Epithelial cell of proximal tubule (primary cell): ENCODE data around the gene ITGA6. TPM values are rescaled to one million over a fixed set of nuclear protein-coding genes. Genes with fewer than 3 reads are reported as not detected.
A peak's percentile ranks its signal among the peaks of the same experiment; 100 is the strongest.

Experiments used
- DNase-seq: peaks from one replicate; pipeline ENCODE4 v3.0.0-alpha.2; 2011; ENCODE audit warnings: low read depth
- H3K4me3 ChIP-seq: 2 replicates; pipeline ENCODE4 v1.5.1; 2011; ENCODE audit warnings: low read depth, mild to moderate bottlenecking, low read length
- total RNA-seq: library from RNA; depleted of rRNA; stranded (reverse); fragments of >200 nt; gene quantifications from 2 replicates; pipeline ENCODE4 v1.2.3, GENCODE V29; 2015
- TF ChIP-seq, protein P1 (sequence below): conservative IDR thresholded peaks from 2 replicates; pipeline ENCODE4 v1.5.1; 2012; ENCODE audit warnings: low read depth, mild to moderate bottlenecking, low read length

The ITGA6 gene
- total RNA-seq, 1 donor from 2014 or later = 100 TPM

DNA sequence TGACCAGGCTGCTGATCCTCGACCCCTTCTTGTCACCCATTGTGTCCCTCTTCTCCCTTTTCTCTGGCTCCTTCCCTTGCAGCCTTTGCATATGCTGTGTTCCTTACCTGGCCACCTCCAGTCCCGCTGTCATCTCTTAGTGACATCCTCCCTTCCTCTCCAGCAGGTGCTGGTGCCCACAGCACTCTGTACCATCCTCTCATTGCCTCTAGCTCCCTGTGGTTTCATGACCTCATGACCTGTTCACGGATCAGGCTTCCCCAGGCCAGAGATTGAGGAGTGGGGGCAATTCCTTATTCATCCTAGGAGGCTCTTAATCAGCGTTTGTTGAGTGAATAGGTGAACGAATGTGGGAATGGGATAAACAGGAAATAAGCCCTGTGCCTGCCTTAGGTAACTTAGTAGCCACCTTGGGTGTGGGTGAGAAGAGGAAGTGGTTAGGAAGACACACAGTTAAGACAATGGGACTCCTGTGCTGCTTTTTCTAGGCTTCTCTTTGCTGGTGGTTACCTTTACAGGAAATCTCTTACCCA lies 35.5 kb downstream of the ITGA6 start:
- TF ChIP-seq, protein P1, sequence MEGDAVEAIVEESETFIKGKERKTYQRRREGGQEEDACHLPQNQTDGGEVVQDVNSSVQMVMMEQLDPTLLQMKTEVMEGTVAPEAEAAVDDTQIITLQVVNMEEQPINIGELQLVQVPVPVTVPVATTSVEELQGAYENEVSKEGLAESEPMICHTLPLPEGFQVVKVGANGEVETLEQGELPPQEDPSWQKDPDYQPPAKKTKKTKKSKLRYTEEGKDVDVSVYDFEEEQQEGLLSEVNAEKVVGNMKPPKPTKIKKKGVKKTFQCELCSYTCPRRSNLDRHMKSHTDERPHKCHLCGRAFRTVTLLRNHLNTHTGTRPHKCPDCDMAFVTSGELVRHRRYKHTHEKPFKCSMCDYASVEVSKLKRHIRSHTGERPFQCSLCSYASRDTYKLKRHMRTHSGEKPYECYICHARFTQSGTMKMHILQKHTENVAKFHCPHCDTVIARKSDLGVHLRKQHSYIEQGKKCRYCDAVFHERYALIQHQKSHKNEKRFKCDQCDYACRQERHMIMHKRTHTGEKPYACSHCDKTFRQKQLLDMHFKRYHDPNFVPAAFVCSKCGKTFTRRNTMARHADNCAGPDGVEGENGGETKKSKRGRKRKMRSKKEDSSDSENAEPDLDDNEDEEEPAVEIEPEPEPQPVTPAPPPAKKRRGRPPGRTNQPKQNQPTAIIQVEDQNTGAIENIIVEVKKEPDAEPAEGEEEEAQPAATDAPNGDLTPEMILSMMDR = no peak
- DNase-seq = no peak
- H3K4me3 ChIP-seq = no peak overlapping the region

GRCh38 chr2:172464400-172465129 lies 37.2 kb downstream of the ITGA6 start:
- DNase-seq = no peak
- TF ChIP-seq, protein P1 = no peak
- no peak overlapping the region for H3K4me3 ChIP-seq

DNA sequence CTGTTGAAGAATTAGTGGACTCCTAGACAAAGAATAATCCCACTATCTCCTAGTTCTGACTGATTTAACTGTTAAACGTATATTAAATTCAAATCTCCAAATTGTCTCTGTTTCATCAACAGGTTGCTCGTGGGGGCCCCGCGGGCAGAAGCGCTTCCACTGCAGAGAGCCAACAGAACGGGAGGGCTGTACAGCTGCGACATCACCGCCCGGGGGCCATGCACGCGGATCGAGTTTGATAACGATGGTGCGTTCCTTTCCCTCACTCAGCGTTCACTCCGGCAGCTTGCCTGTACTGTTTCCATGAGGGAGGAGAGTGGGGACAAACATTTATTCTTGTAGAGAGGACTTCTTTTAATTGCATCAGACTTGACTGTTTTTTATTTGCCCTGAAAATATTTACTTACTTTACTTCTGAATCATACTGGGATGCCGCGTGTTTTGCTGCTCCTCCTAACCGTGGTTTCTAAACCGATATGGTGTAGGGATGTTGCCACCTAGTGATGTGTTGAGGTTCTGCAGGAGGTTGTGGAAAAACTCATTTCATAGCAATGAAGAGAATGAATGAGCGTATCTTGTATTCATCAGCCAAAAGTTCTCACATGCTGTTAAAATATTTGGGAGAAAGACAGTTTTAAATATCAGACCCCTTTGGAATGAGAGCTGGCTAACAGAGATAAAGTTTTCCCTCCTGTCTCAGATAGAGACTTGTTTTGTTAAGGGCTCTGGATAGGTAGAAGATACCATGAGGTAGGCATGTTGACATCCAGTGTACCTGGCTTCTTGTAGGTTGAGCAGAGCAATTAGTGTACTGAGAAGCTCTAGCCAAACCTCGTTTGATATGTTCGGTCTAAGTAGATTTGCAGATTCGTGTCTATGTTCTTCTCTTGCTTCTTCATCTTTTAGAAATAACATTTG lies 38.3 kb downstream of the ITGA6 start:
- no peak for DNase-seq
- H3K4me3 ChIP-seq = no peak overlapping the region
- TF ChIP-seq, protein P1 = peak; percentile 97

DNA sequence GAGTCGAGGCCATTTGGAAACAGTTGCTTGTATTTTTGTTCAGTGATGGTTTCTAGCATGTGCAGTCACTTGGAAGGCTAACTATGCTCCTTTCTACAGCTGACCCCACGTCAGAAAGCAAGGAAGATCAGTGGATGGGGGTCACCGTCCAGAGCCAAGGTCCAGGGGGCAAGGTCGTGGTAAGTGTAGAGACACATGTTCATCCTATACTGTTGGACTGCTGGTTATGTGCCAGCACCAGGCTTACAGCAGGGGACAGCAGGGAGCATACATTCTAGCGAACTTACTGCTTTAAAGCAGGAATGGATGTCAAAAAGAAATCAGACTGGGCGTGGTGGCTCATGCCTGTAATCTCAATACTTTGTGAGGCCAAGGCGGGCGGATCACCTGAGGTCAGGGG lies 40.0 kb downstream of the ITGA6 start:
- H3K4me3 ChIP-seq = no peak overlapping the region
- no peak for DNase-seq

DNA sequence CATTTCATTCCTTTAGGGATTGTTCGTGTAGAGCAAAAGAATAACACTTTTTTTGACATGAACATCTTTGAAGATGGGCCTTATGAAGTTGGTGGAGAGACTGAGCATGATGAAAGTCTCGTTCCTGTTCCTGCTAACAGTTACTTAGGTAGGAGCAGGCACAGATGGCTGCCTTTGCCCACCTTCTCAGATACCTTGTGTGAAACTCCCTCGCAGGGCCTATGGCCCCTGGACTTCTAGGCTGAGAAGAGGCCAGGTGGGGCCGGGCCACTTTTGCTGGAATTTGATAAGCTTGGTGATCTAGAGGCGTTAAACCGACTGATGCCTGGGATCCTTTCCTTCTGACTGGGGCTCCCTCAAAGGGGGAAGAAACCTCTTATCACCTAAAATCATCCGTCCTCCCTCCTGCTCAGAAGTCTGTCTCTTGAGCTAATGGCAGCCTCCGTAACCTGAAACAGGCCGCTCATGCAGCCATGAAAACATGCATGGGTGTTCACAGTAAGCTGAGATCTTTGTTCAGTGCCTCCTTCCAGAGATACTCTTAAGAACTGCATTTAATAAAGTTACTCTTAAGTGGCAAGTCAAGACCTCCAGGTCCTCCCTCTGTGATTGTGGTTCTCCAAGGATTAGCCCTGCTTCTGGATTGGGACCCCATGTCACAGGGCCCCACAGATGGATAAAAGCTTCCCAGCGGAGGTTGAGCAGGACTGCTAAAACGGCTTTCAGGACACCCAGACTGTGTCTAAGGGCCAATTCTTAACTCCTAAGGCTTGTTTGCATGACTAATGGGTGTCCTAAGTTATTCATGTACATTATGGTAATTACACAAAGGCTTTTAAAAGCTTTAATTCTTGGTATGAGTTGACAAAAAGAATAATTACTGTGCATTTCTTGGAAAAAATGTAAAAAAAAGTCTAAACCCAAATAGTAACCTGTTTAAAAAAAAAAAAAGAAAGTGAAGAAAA lies 43.9 kb downstream of the ITGA6 start:
- TF ChIP-seq, protein P1 = no peak
- H3K4me3 ChIP-seq = no peak overlapping the region

More for the DNA sequence above, 40.0 kb downstream of the ITGA6 start:
- TF ChIP-seq, protein P1 = peak; percentile 13

GRCh38 chr2:172472446-172473033 lies 45.2 kb downstream of the ITGA6 start:
- TF ChIP-seq, protein P1 = no peak
- no peak overlapping the region for H3K4me3 ChIP-seq
- no peak for DNase-seq

More for the DNA sequence above, 43.9 kb downstream of the ITGA6 start:
- no peak for DNase-seq
